PC-3 (cell line): Measurements from ENCODE around the gene FDXR. TPM values are rescaled to one million over a fixed set of nuclear protein-coding genes. Genes with fewer than 3 reads are reported as not detected.

Experiments used
- ATAC-seq: fragments of 200-7000 bp; cut with Tn5 transposase; 2 replicates; pipeline ENCODE4 v1.9.1; 2020; ENCODE audit warnings: mild to moderate bottlenecking, moderate library complexity
- BruUV-seq: library from RNA; stranded (reverse); fragments of 400-500 nt; replicated peaks from 2 replicates; lab custom pipeline; 2021; lab: Mats Ljungman, UMichigan
- CTCF ChIA-PET: fragments of 300-600 bp; sonication (Branson Sonifier 250); formaldehyde crosslinking; loops from one replicate; lab custom pipeline; 2022; ENCODE audit warnings: antibody characterized with exemption; lab: Charles Lee
- POLR2A ChIA-PET: fragments of 300-600 bp; sonication (Branson Sonifier 250); formaldehyde crosslinking; loops from one replicate; lab custom pipeline; 2022; ENCODE audit warnings: antibody characterized with exemption; ENCODE audit not compliant: unreplicated experiment; lab: Charles Lee
- DNase-seq: peaks from one replicate; pipeline ENCODE4 v3.0.0-alpha.2; 2015
- H2AFZ ChIP-seq: fragments of 300-600 bp; sonication (generic); 2 replicates; pipeline ENCODE4 v1.6.0; 2016; ENCODE audit warnings: antibody characterized with exemption, low read length
- H3F3A ChIP-seq: fragments of 300-600 bp; sonication (generic); one replicate; pipeline ENCODE4 v1.6.0; 2017; ENCODE audit warnings: antibody characterized with exemption, low read length, control low read depth, mild to moderate bottlenecking; ENCODE audit not compliant: unreplicated experiment
- H3K27ac ChIP-seq: fragments of 300-600 bp; sonication (generic); 2 replicates; pipeline ENCODE4 v1.5.1; 2016; ENCODE audit warnings: mild to moderate bottlenecking, low read length
- H3K27me3 ChIP-seq: fragments of 300-600 bp; sonication (generic); 2 replicates; pipeline ENCODE4 v1.6.1; 2016; ENCODE audit warnings: low read length, mixed read lengths
- H3K36me3 ChIP-seq: fragments of 300-600 bp; sonication (generic); 2 replicates; pipeline ENCODE4 v1.6.1; 2016; ENCODE audit warnings: low read depth, mixed run types, low read length, mixed read lengths
- H3K4me1 ChIP-seq: fragments of 300-600 bp; sonication (generic); 2 replicates; pipeline ENCODE4 v1.5.1; 2016; ENCODE audit warnings: low read length; ENCODE audit not compliant: insufficient read depth
- H3K4me2 ChIP-seq: fragments of 300-600 bp; sonication (generic); 2 replicates; pipeline ENCODE4 v1.6.0; 2016; ENCODE audit warnings: low read length
- H3K4me3 ChIP-seq: fragments of 300-600 bp; sonication (generic); 2 replicates; pipeline ENCODE4 v1.5.1; 2016; ENCODE audit warnings: mild to moderate bottlenecking, low read length, mixed read lengths
- H3K79me2 ChIP-seq: fragments of 300-600 bp; sonication (generic); 2 replicates; pipeline ENCODE4 v1.6.1; 2017; ENCODE audit warnings: low read length, mixed read lengths
- H3K9ac ChIP-seq: fragments of 300-600 bp; sonication (generic); 2 replicates; pipeline ENCODE4 v1.6.0; 2016; ENCODE audit warnings: mild to moderate bottlenecking, low read length
- H3K9me2 ChIP-seq: fragments of 300-600 bp; sonication (generic); replicated peaks from 2 replicates; pipeline ENCODE4 v1.6.1; 2016; ENCODE audit warnings: mixed run types, low read length, mixed read lengths
- H3K9me3 ChIP-seq: fragments of 300-600 bp; sonication (generic); 2 replicates; pipeline ENCODE4 v1.6.1; 2016; ENCODE audit warnings: low read length, mixed read lengths
- H4K20me1 ChIP-seq: fragments of 300-600 bp; sonication (generic); 2 replicates; pipeline ENCODE4 v1.6.1; 2016; ENCODE audit warnings: low read length, mixed read lengths
- CTCF ChIP-seq: fragments of 300-600 bp; sonication (generic); conservative IDR thresholded peaks from 2 replicates; pipeline ENCODE4 v1.5.1; 2017; ENCODE audit warnings: antibody characterized with exemption, low read depth, mild to moderate bottlenecking, low read length
- EZH2 ChIP-seq: fragments of 300-600 bp; sonication (generic); IDR thresholded peaks from one replicate; pipeline ENCODE4 v1.6.1; 2017; ENCODE audit warnings: antibody characterized with exemption, mild to moderate bottlenecking, low read length; ENCODE audit not compliant: unreplicated experiment
- EZH2phosphoT487 ChIP-seq: fragments of 300-600 bp; sonication (generic); IDR thresholded peaks from 2 replicates; pipeline ENCODE4 v1.6.1; 2018; ENCODE audit warnings: mild to moderate bottlenecking, antibody characterized with exemption, low read length, borderline replicate concordance
- intact Hi-C: fragments of 100-400 bp; cut with micrococcal nuclease; formaldehyde crosslinking; loops from 2 replicates; pipeline ENCODE4 v1.9.0; 2023
- total RNA-seq: library from RNA; depleted of rRNA; stranded (reverse); fragments of >200 nt; gene quantifications from 2 replicates; pipeline ENCODE4 v1.2.3, GENCODE V29; 2014

The FDXR gene
- total RNA-seq, 1 experiment from 2014 or later: 28.1 TPM

DNA sequence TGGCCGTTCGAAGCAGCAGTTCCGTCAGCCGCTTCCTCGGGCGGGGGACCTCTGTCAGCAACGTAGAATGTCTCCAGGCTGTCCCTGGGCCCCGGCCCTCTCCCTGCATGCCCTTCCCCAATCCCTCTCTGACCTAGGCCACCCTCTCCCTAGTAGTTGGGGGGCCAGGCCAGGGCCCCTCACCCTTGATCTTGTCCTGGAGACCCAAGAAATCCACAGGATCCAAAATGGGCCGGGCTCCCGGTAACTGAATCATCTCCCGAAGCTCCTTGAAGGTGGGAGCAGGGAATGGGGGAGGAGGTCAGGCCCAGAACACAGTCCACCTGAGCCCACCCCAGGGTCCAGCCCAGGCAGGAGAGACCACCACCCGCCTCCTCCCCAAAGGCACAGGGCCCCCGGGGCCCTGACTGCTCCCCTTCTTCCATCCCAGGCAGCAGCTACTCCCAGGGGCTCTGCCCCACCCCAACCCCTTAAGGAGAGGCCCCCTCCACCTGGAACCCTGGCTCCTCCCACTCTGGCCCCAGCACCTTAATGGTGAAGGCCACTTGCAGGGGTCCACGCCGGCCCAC is 8.4 kb downstream of the FDXR start:
- Histone ChIP-seq H3K4me1 (no peaks in the 10 kb centered on the region), H3K9me3 (no peaks in the 10 kb centered on the region), H3K27me3 (peaks cover 27% of the 10 kb centered on the region), H3K4me3 (no peak overlapping the region), H2AFZ (no peak overlapping the region), H3K27ac (no peak overlapping the region), H3K9me2 (no peaks in the 10 kb centered on the region), H3F3A (no peaks in the 10 kb centered on the region), H3K4me2 (no peak overlapping the region), H4K20me1 (no peaks in the 10 kb centered on the region), H3K79me2 (no peaks in the 10 kb centered on the region), H3K36me3 (no peaks in the 10 kb centered on the region), H3K9ac (no peak overlapping the region)
- ChIA-PET CTCF (interaction anchor here (1.0 kb wide), 1 partner anchor 9 kb away, joined by 3 read pairs; the partner anchor contains the start of gene FDXR), POLR2A (no interaction called here)
- ATAC-seq (no peak), DNase-seq (no peak)
- TF ChIP-seq EZH2 (no peak), EZH2phosphoT487 (no peak), CTCF (no peak)
- no TSS peak for BruUV-seq
- intact Hi-C loops: no loop called here

- no peaks in the 10 kb centered on the region for H3F3A ChIP-seq
- H2AFZ ChIP-seq: no peak overlapping the region
- no peak overlapping the region for H3K9ac ChIP-seq
- intact Hi-C loops: no loop called here
- peaks cover 35% of the 10 kb centered on the region for H3K27me3 ChIP-seq
- no peaks in the 10 kb centered on the region for H3K9me3 ChIP-seq
- H3K27ac ChIP-seq: no peak overlapping the region
- no peaks in the 10 kb centered on the region for H4K20me1 ChIP-seq
- TF ChIP-seq EZH2 (no peak), CTCF (no peak), EZH2phosphoT487 (no peak)
- no peak overlapping the region for H3K4me3 ChIP-seq
- H3K4me1 ChIP-seq: no peaks in the 10 kb centered on the region
- DNase-seq: peak; percentile 23
- no TSS peak for BruUV-seq
- H3K36me3 ChIP-seq: no peaks in the 10 kb centered on the region
- no peak overlapping the region for H3K4me2 ChIP-seq
- no peak for ATAC-seq
- no peaks in the 10 kb centered on the region for H3K9me2 ChIP-seq
- H3K79me2 ChIP-seq: no peaks in the 10 kb centered on the region
- ChIA-PET CTCF (interaction anchor here (0.6 to 1.0 kb wide), 2 partner anchors 10 to 21 kb away, joined by 3 read pairs; partner anchors contain the start of gene FDXR), POLR2A (interaction anchor here (1.0 kb wide), 1 partner anchor 9 kb away, joined by 3 read pairs; the partner anchor contains the start of gene FDXR)
Observed at GRCh38 chr17:74863420-74864296, 9.1 kb downstream of the FDXR start.
